Prostate gland (tissue), 2 donors: ENCODE measurements around the gene TNFRSF13B. TPM values are rescaled to one million over a fixed set of nuclear protein-coding genes. Genes with fewer than 3 reads are reported as not detected.
A peak's percentile ranks its signal among the peaks of the same experiment; 100 is the strongest.

Source experiments
- DNase-seq: peaks from one replicate; pipeline ENCODE4 v3.0.0-alpha.2; 2019; ENCODE audit warnings: low spot score
- H3K27ac ChIP-seq, 2 donors: fragments of 200-600 bp; sonication (generic); 2 replicates each; pipeline ENCODE4 v1.5.1; 2017 to 2019
- H3K27me3 ChIP-seq: fragments of 200-600 bp; sonication (generic); replicated peaks from 2 replicates; pipeline ENCODE4 v1.5.1; 2019; ENCODE audit not compliant: insufficient read depth
- H3K36me3 ChIP-seq, 2 donors: fragments of 200-600 bp; sonication (generic); 1 replicate in 1 of 2; 2 replicates in 1 of 2; pipeline versions ENCODE4 v1.5.1 to v1.8.1; 2017 to 2019
- H3K4me1 ChIP-seq: fragments of 200-600 bp; sonication (generic); replicated peaks from 2 replicates; pipeline ENCODE4 v1.5.1; 2019
- H3K4me3 ChIP-seq, 2 donors: fragments of 200-600 bp; sonication (generic); 2 replicates each; pipeline ENCODE4 v1.5.1; 2017 to 2019
- H3K9me3 ChIP-seq: fragments of 200-600 bp; sonication (generic); 2 replicates; pipeline ENCODE4 v1.5.1; 2017
- POLR2A ChIP-seq: fragments of 450-650 bp; IDR thresholded peaks from one replicate; pipeline ENCODE4 v1.6.1; 2016; ENCODE audit warnings: antibody characterized with exemption, mild to moderate bottlenecking
- POLR2AphosphoS5 ChIP-seq: sonication (generic); formaldehyde crosslinking; IDR thresholded peaks from one replicate; pipeline ENCODE4 v1.6.1; 2017; ENCODE audit warnings: antibody characterized with exemption
- WGBS: methylation state at CpG from one replicate; pipeline ENCODE4 v1.1.5; 2018; 5-methylcytosine and 5-hydroxymethylcytosine counted together
- intact Hi-C: fragments of 100-400 bp; cut with DNase I; formaldehyde crosslinking; loops from one replicate; pipeline ENCODE4 v1.14.2; 2022
- total RNA-seq, 2 donors: library from RNA; depleted of rRNA; stranded (reverse); fragments of >200 nt; gene quantifications; one replicate each; pipeline ENCODE4 v1.1.0, GENCODE V29; 2016
- TF ChIP-seq, protein P1 (sequence below), 4 experiments: fragments of 200-600 bp in 2 of 4; fragments of 450-650 bp in 2 of 4; sonication (generic) in 2 of 4; IDR thresholded peaks; 1 replicate in 3 of 4; 2 replicates in 1 of 4; pipeline ENCODE4 v1.5.1; 2016 to 2019; ENCODE audit warnings: antibody characterized with exemption in 4 of 4, mild to moderate bottlenecking in 2 of 4, moderate library complexity in 2 of 4

Gene TNFRSF13B
- total RNA-seq, 2 donors from 2014 or later, result not detected

DNA sequence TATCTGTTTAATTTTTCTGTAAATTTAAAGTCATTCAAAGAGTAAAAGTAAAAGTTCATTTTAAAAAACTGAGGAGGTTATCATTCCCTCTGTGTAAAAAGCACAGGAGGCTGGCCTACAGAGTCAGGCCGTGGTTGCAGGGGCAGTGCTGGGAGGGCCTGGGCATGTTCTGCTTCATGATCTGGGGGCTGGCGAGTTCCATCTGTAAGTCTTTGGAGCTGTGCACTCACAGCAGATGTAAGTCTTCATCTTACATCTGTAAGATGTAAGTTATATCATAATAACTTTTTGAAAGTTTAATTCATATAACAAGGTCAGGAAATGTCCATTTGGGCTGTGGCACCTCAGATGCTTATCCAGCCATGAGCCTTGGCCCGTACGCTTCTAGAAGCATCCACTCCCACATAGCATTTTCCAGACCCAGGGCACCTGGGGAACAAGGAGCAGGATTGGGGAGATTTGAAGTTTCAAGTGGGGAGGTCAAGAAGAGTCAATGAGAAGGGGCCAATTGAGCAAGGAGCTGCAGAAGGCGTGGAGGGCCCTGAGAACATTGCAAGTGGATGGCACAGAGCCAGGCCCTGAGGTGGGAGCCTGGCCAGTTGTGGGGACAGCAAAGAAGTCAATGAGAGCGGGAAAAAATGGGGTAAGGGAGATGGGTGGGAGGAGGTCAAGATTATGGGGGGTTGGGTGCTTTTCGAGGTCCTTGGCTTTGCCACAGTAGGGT, 54.1 kb downstream of the TNFRSF13B start:
- no peaks in the 10 kb centered on the region for H3K9me3 ChIP-seq
- H3K4me1 ChIP-seq, result no peaks in the 10 kb centered on the region
- no peaks in the 10 kb centered on the region for H3K36me3 ChIP-seq
- no peak overlapping the region for H3K4me3 ChIP-seq
- no peak for DNase-seq
- intact Hi-C loops, result no loop called here
- TF ChIP-seq, protein P1, sequence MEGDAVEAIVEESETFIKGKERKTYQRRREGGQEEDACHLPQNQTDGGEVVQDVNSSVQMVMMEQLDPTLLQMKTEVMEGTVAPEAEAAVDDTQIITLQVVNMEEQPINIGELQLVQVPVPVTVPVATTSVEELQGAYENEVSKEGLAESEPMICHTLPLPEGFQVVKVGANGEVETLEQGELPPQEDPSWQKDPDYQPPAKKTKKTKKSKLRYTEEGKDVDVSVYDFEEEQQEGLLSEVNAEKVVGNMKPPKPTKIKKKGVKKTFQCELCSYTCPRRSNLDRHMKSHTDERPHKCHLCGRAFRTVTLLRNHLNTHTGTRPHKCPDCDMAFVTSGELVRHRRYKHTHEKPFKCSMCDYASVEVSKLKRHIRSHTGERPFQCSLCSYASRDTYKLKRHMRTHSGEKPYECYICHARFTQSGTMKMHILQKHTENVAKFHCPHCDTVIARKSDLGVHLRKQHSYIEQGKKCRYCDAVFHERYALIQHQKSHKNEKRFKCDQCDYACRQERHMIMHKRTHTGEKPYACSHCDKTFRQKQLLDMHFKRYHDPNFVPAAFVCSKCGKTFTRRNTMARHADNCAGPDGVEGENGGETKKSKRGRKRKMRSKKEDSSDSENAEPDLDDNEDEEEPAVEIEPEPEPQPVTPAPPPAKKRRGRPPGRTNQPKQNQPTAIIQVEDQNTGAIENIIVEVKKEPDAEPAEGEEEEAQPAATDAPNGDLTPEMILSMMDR (IDR thresholded peaks at IDR 0.05), result no peak
- TF ChIP-seq POLR2A, result no peak
- no peak for TF ChIP-seq POLR2AphosphoS5
- H3K27ac ChIP-seq, result no peak overlapping the region
- no peaks in the 10 kb centered on the region for H3K27me3 ChIP-seq
- WGBS, result 82% methylated on average over 7 of the region's 7 CpGs

DNA sequence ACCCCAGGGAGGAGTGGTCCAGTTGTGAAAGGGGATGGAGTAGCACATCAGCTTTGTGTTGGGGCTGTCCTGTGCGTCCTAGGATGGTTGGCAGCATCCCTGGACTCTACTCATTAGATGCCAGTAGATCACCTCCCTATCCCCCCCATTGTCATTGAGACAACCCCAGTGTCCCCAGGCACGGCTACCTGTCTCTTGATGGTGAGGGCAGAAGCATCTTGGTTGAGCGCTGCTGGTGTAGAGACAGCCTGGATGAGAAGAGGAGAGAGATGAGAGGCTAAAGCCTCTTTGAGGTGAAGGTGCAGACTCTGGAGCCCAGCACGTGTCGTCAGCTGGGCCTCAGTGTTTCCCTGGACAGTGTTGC, 55.4 kb downstream of the TNFRSF13B start:
- TF ChIP-seq, protein P1 (IDR thresholded peaks at IDR 0.05), result no peak
- TF ChIP-seq POLR2AphosphoS5, result no peak
- no peak for TF ChIP-seq POLR2A
- 95% methylated on average over 5 of the region's 5 CpGs for WGBS
- no peak overlapping the region for H3K27ac ChIP-seq

DNA sequence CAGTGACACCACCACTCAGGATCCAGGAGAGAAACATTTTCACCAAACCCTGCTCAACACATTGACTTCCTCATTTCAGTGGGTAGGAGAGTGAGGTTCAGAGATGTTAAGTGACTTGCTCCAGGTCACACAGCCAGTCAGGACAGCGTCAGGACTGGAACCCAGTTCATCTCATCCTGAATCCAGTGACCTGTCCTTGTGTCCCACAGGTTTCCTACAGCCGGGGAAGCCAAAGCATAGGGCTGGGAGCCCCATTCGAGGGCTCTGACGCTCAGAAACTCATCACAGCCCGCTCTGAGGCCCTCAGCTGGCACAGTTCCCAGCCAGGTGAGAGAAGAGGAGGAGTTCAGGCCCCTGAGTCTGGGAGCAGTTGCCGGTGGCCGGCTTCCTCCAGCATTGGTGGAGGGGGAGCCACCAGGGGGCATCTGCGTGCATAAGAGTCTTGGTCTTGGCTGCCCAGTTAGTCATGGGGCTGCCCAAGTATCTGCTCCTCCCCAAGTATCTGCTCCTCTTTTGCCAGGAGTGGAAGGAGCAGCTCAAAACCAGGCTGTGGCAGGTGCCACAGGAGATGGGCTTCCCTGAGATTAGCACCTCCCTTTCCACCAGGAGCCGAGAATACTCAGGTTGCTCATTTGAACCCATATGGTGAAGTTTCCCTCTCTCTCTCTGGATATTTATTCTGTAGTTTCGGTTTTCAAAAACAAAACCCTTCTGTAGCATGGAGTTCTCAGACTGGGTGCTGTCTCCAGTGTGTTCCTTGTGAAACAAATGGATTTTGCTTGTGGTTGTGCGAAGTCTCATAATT, 56.0 kb downstream of the TNFRSF13B start:
- DNase-seq, result no peak
- intact Hi-C loops, result no loop called here
- no peak overlapping the region for H3K27ac ChIP-seq
- no peaks in the 10 kb centered on the region for H3K9me3 ChIP-seq
- no peak for TF ChIP-seq POLR2A
- TF ChIP-seq, protein P1 (IDR thresholded peaks at IDR 0.05), result peak in 1 of 4 experiments; percentile 12
- peaks cover 2% of the 10 kb centered on the region for H3K27me3 ChIP-seq
- WGBS, result 76% methylated on average over 11 of the region's 11 CpGs
- no peak overlapping the region for H3K4me3 ChIP-seq
- no peaks in the 10 kb centered on the region for H3K36me3 ChIP-seq
- no peaks in the 10 kb centered on the region for H3K4me1 ChIP-seq

More for the DNA sequence above, 55.4 kb downstream of the TNFRSF13B start:
- Histone ChIP-seq H3K9me3 (no peaks in the 10 kb centered on the region), H3K4me3 (no peak overlapping the region), H3K27me3 (no peaks in the 10 kb centered on the region), H3K4me1 (no peaks in the 10 kb centered on the region), H3K36me3 (no peaks in the 10 kb centered on the region)
- no peak for DNase-seq
- intact Hi-C loops, result no loop called here

DNA sequence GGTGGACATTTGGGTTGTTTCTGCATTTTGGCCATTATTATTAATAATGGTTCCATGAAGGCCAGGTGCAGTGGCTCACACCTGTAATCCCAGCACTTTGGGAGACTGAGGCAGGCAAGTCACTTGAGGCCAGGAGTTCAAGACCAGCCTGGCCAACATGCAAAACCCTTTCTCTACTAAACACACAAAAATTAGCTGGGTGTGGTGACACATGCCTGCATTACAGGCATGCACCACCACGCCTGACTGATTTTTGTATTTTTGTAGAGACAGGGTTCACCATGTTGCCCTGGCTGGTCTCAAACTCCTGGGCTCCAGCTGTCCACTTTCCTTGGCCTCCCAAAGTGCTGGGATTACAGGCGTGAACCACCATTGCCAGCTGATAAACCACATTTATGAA, 58.5 kb downstream of the TNFRSF13B start:
- WGBS, result 96% methylated on average over 2 of the region's 2 CpGs
- Histone ChIP-seq H3K27ac (no peak overlapping the region), H3K36me3 (no peaks in the 10 kb centered on the region), H3K4me1 (no peaks in the 10 kb centered on the region), H3K4me3 (no peak overlapping the region), H3K9me3 (no peaks in the 10 kb centered on the region), H3K27me3 (peaks cover 2% of the 10 kb centered on the region)
- TF ChIP-seq POLR2AphosphoS5, result no peak
- no peak for TF ChIP-seq POLR2A
- TF ChIP-seq, protein P1 (IDR thresholded peaks at IDR 0.05), result no peak
- no peak for DNase-seq
- intact Hi-C loops, result no loop called here
